Tibial artery (tissue), 4 donors: Measurements from ENCODE around the gene SNRNP200.

Experiments used
- DNase-seq, 2 donors: peaks; one replicate each; pipeline ENCODE4 v3.0.0-alpha.2; 2019
- H3K27ac ChIP-seq, 2 donors: fragments of 200-600 bp; sonication (generic) in 1 of 2; 1 replicate in 1 of 2; 2 replicates in 1 of 2; pipeline ENCODE4 v1.5.1; 2018 to 2019; ENCODE audit warnings: mild to moderate bottlenecking in 1 of 2
- H3K27me3 ChIP-seq, 2 donors: fragments of 200-600 bp; sonication (generic) in 1 of 2; one replicate each; pipeline versions ENCODE4 v1.5.1 to v1.6.0; 2016 to 2019
- H3K36me3 ChIP-seq, 3 donors: fragments of 200-600 bp; sonication (generic) in 2 of 3; one replicate each; pipeline ENCODE4 v1.5.1; 2016 to 2019; ENCODE audit warnings: mild to moderate bottlenecking in 2 of 3
- H3K4me1 ChIP-seq, 4 donors: fragments of 200-600 bp; sonication (generic) in 2 of 4; 1 replicate in 3 of 4; 2 replicates in 1 of 4; pipeline ENCODE4 v1.5.1; 2016 to 2019
- H3K4me3 ChIP-seq, 2 donors: fragments of 200-600 bp; sonication (generic) in 1 of 2; 1 replicate in 1 of 2; 2 replicates in 1 of 2; pipeline ENCODE4 v1.5.1; 2018 to 2019; ENCODE audit warnings: mild to moderate bottlenecking in 2 of 2
- H3K9me3 ChIP-seq, 3 donors: fragments of 200-600 bp; sonication (generic) in 1 of 3; one replicate each; pipeline ENCODE4 v1.5.1; 2016 to 2019
- CTCF ChIP-seq, 2 experiments: fragments of 200-600 bp in 1 of 2; fragments of 450-650 bp in 1 of 2; IDR thresholded peaks; one replicate each; pipeline ENCODE4 v1.5.1; 2017 to 2019; ENCODE audit warnings: antibody characterized with exemption in 2 of 2, mild to moderate bottlenecking in 1 of 2, moderate library complexity in 1 of 2
- intact Hi-C: fragments of 100-400 bp; cut with DNase I; formaldehyde crosslinking; loops from one replicate; pipeline ENCODE4 v1.15.0; 2023; ENCODE audit warnings: low total_unique reads

SNRNP200 gene

GRCh38 chr2:96345868-96346462 lies 40.6 kb upstream of the SNRNP200 start:
- TF ChIP-seq CTCF (IDR thresholded peaks at IDR 0.05), result no peak
- Histone ChIP-seq H3K36me3 (no peaks in the 10 kb centered on the region), H3K27ac (no peak overlapping the region), H3K27me3 (no peaks in the 10 kb centered on the region), H3K9me3 (no peaks in the 10 kb centered on the region), H3K4me3 (no peak overlapping the region), H3K4me1 (no peaks in the 10 kb centered on the region)
- DNase-seq, result no peak
- intact Hi-C loops, result no loop called here

- no peak for DNase-seq
- Histone ChIP-seq H3K27me3 (no peaks in the 10 kb centered on the region), H3K9me3 (no peaks in the 10 kb centered on the region), H3K27ac (no peak overlapping the region), H3K4me1 (no peaks in the 10 kb centered on the region), H3K4me3 (no peak overlapping the region), H3K36me3 (no peaks in the 10 kb centered on the region)
- TF ChIP-seq CTCF (IDR thresholded peaks at IDR 0.05), result no peak
- intact Hi-C loops, result no loop called here
These were observed 40.1 kb upstream of the SNRNP200 start for GRCh38 chr2:96345438-96345837.

GRCh38 chr2:96344011-96344410 lies 38.7 kb upstream of the SNRNP200 start:
- DNase-seq, result no peak
- H3K27me3 ChIP-seq, result no peaks in the 10 kb centered on the region
- H3K36me3 ChIP-seq, result no peaks in the 10 kb centered on the region
- no peaks in the 10 kb centered on the region for H3K9me3 ChIP-seq
- intact Hi-C loops, result no loop called here
- H3K27ac ChIP-seq, result no peak overlapping the region
- no peaks in the 10 kb centered on the region for H3K4me1 ChIP-seq
- H3K4me3 ChIP-seq, result no peak overlapping the region
- TF ChIP-seq CTCF (IDR thresholded peaks at IDR 0.05), result no peak

- intact Hi-C loops, result no loop called here
- H3K27ac ChIP-seq, result no peak overlapping the region
- H3K4me1 ChIP-seq, result no peaks in the 10 kb centered on the region
- no peak for DNase-seq
- no peak overlapping the region for H3K4me3 ChIP-seq
- no peaks in the 10 kb centered on the region for H3K36me3 ChIP-seq
- no peaks in the 10 kb centered on the region for H3K9me3 ChIP-seq
- H3K27me3 ChIP-seq, result no peaks in the 10 kb centered on the region
- TF ChIP-seq CTCF (IDR thresholded peaks at IDR 0.05), result no peak
These were observed 36.7 kb upstream of the SNRNP200 start for GRCh38 chr2:96342085-96342484.

GRCh38 chr2:96341641-96342040 lies 36.3 kb upstream of the SNRNP200 start:
- no peak overlapping the region for H3K4me3 ChIP-seq
- no peaks in the 10 kb centered on the region for H3K9me3 ChIP-seq
- DNase-seq, result no peak
- no peaks in the 10 kb centered on the region for H3K4me1 ChIP-seq
- intact Hi-C loops, result no loop called here
- no peaks in the 10 kb centered on the region for H3K36me3 ChIP-seq
- H3K27me3 ChIP-seq, result no peaks in the 10 kb centered on the region
- TF ChIP-seq CTCF (IDR thresholded peaks at IDR 0.05), result no peak
- no peak overlapping the region for H3K27ac ChIP-seq
